Left renal cortex interstitium (tissue), 4 donors: Measurements from ENCODE around the gene DNAJA3. TPM values are rescaled to one million over a fixed set of nuclear protein-coding genes. Genes with fewer than 3 reads are reported as not detected.

Experiments used
- DNase-seq, 4 donors: peaks; one replicate each; pipeline ENCODE4 v3.0.0-alpha.2; 2013; ENCODE audit warnings: low read depth in 4 of 4, low spot score in 2 of 4, missing footprints in 1 of 4
- polyA plus RNA-seq, 4 donors: library from polyadenylated mRNA; unstranded; fragments of 120-200 nt; gene quantifications; one replicate each; pipeline ENCODE4 v1.2.1, GENCODE V29; 2013; ENCODE audit not compliant: insufficient read length in 4 of 4

DNAJA3 gene
- polyA plus RNA-seq, 4 donors = 36.4 to 47.8 (median 40.1) TPM

DNA sequence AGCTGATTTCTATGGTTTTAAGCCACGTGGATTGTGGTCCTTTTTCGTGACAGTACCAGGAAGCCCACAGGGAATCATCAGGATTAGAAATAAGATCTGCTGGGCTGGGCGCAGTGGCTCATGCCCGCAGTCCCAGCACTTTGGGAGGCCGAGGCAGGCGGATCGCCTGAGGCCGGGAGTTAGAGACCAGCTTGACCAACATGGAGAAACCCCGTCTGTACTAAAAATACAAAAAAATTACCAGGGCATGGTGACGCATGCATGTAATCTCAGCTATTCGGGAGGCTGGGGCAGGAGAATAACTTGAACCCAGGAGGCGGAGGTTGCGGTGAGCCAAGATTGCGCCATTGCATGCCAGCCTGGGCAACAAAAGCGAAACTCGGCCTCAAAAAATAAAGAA lies 42.2 kb downstream of the DNAJA3 start:
- DNase-seq = no peak

DNA sequence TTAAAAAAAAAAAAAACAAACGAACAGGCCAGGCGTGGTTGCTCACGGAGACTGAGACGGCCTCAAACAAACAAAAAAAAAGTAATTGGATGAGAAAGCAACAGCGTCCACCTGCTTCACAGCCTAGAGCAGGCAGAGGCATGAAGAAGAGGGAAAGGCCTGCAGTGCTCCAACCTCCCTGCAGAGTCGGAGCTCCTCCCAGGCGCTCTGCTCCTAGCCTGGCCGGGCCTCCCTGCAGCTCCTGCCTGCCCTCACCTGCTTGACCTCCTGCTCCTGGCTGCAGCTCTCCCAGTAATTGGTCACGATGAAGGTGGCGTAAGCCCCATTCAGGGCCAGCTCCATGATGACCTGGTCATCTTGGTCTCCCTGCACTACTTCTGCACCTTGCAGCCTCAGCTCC lies 43.3 kb downstream of the DNAJA3 start:
- DNase-seq = no peak

DNA sequence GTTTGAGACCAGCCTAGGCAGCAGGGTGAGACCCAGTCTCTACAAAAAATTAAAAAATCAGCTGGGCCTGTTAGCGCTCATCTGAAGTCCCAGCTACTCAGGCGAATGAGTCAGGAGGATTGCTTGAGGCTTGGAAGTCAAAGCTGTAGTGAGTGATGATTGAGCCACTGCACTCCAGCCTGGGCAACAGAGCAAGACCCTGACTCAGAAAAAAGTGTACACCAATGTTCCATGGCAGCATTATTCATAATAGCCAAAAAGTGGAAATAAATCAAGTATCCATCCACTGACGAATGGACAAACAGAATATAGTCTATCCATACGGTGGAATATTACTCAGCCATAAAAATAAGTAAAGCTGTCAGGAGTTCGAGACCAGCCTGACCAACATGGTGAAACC lies 46.2 kb downstream of the DNAJA3 start:
- DNase-seq = no peak

DNA sequence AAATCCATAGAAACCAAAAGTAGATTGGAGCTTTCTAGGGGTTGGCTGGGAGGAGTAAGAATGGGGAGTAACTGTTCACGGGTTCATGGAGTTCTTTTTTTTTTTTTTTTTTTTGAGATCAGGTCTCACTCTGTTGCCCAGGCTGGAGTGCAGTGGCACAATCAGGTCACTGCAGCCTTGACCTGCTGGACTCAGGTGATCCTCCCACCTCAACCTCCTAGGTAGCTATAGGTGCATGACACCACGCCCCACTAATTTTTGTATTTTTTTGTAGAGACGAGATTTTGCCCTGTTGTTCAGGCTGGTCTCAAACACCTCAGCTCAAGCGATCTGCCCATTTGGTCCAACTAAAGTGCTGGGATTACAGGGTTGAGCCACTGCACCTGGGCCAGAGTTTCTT lies 47.2 kb downstream of the DNAJA3 start:
- no peak for DNase-seq

DNA sequence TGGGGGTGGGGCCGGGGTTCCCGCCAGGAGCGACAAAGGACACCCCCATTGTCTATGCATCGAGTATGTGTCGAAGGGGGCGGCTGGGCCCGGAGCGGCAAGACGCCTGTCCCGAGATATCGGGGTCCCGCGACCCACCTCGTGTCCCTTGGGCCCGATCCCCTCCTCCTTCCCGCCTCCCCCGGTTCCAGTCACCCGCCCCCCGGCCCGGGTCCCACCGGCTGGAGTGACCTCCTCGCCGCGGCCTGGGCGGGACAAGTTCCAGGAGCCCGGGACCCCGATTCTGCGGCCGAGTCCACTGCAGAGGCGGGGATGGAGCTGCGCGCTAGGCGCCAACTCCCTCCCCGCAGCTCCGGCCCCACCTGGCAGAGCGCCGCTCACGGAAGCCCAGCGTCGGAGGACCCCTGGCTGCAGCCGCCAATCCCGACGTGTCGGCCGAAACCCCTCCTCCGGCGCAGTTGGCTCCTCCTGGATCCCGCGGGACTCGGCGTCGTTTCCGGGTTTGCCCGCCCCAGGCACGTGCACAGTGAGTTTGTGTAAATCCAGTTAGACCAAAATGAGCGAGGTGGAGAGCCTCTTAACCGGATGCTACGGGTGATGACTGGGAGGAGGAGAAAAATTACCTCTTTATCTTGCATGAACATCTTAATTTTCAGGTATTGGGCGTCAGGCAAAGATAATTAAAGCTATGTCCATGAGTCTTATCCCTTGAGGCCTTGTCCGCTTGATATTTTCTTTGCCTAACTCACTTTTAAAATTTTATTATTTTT lies 48.7 kb downstream of the DNAJA3 start, which contains the start of gene NMRAL1:
NMRAL1 (minus strand) TSS at position 434 of the 770 bp plus-strand sequence. CDS start 493 bp downstream, outside the sequence.
- DNase-seq = peak in 3 of 4 donors; percentile 74 to 84 (median 83)

DNA sequence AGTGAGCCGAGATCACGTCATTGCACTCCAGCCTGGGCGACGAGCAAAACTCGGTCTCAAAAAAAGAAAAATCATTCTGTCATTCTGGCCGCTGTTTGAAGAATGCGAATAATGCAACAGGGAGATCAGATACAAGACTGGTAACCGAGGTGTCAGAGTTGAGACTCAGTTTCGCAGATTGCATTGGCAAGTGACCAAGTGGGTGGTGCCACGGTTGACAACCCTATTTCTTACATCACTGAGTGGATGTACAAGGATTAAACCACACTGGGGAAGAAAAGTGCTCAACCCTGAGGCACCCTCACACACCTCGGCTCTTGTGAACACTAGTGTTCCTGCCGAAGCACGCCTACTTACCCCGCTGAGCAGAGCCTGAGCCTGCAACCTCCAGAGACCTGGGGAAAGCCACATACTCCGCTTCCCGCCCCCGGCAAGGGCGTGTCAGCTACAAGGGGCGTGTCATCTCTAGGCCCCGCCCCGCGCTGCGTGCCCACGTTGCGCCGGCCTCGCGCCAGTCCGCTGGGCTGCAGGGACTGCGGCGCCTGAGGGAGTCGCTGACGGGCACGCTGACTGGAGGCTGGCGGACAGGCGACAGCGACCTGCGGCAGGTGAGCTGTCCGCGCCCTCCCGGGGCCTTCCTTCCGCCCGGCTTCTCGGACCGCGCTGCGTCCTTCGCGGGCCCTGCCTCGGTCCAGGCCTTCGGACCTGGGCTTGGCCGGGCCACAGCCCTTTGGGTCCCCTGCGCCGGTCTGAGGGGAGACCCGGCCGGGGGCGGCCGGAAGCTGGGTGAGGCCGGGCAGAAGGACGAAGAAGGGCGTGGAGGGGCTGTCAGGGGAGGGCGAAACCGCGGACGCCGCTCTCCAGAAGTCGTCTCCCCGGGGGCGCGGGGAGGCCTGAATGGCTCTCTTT lies 50.5 kb downstream of the DNAJA3 start, which contains the start of gene HMOX2:
HMOX2 (plus strand) TSS at position 519 of the 909 bp plus-strand sequence. CDS start 29,127 bp downstream, outside the sequence.
- peak in 3 of 4 donors; percentile 79 to 80 (median 79) for DNase-seq

DNA sequence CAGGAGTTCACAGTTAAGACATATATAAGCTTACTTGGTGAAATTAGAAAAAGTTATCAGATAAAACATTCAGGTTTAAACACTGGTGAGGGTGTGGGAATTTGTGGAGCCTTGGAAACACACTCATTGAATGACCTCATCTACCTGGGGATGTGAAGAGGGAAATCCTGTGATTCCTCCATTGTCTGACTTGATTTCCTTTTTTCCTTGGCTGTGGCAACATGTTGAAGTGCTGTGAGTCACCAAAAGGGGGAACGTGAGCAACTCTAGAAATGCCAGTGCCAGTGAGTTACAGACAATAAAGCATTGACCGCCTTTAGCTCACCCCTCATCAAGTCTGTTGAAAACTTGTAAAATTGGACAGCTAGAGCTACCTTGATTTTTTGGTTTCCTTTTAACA lies 52.3 kb downstream of the DNAJA3 start:
- no peak for DNase-seq

DNA sequence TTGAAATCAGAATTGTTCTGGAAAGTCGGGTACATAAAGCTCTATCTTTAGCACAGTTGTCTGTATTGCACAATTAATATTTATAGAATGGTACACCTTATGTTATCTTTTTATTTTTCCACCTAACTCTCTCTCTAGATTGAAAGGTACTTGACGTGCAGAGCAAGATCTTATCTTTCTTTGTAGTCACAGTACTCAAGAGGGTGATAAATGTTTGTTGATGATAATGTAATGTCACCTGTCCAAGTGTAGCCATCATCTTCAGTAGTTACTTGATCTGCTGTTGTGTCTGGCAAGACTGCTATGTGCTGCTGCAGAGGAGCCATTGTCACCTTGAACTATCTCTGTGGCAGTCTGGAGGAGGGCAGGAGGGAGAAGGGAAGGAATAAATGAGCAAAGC lies 55.9 kb downstream of the DNAJA3 start:
- no peak for DNase-seq

DNA sequence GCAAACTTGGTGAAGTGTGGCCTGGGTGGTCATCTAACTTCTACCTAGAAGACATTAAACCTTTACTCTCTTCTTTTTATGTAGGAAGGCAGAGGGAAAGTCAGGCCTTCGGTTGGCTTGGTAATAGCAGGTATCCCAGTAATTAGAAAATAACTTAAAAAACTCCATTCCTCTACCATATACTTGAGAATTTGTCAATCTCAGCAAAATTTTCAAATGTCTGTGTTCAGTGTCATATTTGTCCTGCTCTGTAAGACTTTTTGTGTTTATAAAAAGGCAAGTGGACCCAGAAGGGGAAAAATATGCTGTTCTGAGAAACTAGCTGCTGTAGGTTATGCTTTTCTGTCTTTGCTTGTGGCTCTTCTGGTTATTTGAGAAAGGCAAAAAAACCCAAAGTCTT lies 56.3 kb downstream of the DNAJA3 start:
- DNase-seq = no peak

DNA sequence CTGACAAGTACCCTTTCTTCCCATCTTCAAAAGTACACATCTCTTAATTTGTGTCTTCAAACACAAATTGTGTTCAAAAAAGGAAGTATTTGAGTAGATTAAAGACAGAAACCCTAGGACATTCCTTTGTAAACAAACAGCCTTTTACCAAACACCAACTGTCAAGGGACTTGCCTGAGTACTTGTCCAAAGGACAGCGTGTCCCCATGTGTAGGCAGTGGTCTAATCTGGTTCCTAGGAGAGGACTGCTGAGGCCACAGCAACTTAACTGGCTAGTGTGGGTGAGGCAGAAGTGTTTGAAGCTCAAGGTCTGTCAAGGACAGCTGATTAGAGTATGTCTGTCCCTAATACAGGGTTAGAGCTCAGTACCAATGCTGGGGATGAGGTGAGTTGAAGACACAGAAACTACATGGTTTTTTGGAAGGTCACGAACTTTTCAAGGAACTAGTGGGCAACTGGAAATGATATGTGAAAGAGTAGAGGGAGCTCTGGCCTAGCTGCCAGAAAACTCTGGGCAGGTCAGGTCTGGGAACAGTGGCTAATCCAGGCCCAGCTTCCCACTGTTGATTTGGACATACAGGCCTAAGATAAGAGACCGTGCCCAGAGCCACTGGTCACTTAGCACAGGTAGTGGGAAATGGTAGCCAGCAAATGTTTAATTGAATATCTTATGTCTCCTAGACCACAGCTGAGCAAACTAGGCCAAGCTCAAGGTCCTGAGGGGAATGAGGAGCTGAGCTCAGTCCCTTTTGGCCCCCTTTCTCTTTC lies 60.6 kb downstream of the DNAJA3 start:
- DNase-seq = no peak

DNA sequence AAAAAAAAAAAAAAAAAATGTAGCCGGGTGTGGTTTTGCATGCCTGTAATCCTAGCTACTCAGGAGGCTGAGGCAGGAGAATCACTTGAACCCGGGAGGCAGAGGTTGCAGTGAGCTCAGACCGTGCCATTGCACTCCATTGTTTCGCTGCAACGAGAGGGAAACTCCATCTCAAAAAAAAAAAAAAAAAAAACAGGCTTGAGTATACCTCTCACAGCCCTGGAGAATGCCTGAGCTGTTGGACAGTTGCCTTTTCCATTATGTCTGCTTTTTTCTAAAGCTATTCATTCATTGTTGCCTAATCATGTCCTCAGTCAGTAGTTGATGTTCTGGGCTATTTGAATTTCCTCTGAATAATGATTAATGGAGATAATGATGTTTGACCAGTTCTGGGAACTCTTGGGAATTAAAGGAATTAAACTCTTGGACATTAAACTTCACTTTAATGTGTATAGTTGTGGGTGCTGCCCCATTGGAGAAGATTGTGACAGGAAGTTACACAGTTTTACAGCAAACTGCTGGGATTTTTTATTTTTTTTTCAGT lies 62.4 kb downstream of the DNAJA3 start:
- no peak for DNase-seq

DNA sequence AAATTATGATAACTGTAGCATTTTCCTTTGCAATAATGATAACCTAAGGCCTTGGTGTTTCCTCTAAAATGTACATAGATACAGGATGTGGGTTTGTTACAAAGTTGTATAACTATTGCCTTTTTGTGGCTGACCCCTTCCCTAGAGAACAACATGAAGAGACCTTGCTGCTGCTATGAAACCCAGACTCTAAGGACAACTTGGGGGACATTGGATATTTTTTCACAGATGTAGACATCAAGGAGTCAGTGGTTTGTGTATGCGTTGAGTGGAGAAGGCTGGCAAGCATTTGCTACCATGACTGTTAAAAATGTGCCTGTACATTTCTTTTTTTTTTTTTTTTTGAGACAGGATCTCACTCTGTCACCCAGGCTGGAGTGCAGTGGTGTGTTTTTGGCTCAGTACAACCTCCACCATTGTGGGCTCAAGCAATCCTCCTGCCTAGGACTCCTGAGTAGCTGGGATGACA lies 62.9 kb downstream of the DNAJA3 start:
- no peak for DNase-seq

DNA sequence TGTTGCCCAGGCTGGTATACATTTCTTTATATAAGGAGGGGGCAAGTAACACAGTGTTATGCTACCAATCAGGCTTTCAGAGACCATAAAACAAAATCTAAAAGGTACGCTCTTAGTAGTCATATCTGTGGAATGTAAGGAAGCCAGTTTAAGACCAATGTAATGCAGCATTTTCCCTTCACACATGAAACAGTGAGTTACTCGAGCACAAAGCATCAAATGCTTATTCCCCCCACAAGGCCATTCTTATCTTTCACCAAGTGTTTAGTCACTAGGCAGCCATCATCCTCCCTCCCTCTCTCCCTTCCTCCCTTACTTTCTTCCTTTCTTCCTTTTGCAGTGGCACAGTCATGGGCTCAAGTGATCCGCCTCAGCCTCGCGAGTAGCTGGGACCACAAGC lies 63.4 kb downstream of the DNAJA3 start:
- DNase-seq = no peak

DNA sequence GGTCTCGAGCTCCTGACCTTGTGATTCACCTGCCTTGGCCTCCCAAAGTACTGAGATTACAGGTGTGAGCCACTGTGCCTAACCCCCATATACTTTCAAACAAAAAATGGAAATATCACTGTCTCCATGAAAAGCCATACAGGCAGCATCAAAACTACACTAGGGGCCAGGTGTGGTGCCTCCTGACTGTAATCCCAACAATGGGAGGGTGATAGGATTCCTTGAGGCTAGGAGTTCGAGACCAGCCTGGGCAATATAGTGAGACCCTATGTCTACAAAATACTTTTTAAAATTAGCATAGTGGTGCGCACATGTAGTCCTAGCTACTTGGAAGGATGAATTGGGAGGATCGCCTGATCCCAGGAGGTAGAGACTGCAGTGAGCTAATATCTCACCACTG lies 66.2 kb downstream of the DNAJA3 start:
- DNase-seq = no peak

DNA sequence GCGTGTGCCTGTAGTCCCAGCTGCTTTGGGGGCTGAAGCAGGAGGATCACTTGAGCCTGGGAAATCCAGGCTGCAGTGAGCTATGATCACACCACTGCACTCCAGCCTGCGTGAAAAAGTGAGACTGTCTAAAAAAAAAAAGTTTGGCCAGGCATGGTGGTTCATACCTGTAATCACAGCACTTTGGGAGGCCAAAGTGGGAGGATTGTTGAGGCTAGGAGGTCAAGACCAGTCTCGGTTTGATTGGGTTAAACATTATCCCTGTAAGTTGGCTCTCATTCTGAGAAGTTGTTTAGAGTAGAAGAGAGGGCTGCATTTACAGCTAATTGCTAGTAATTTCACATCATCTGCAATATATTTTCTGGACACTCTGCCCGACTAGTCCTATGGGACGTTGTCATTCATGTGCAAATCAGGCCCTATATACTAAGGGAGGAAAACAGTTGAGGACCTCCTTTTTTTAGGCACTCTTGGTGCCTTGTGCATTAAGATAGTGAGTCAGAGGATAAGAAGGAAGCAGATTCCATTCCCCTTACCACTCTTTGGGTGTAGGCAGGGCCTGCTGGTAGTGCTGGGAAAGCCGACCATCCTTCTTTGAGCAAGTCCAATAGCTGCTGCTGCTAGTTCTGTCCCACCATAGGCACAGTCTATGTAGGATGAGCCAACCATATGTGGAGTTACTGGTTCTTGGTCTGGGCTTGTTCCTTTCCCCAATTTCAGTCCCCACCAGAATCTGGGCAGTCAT lies 69.2 kb downstream of the DNAJA3 start:
- DNase-seq = no peak

DNA sequence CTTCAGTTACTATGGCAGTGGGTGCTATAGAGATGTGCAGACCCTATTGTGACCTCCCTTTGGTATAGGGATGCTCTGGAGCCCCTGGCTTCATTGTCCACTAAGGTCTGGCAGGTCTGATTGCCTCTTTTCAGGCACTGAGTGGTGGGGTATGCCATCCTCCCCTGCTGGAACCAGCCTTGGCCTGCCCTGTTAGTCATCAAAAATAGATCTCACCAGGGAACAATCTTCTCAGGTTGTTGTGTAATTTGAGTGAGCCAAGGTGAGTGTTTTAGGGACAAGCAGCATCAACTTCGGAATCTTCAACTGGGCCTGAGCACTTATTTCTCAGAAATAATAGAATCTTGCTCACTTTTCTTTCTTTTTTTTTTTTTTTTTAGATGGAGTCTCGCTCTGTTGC lies 70.1 kb downstream of the DNAJA3 start:
- DNase-seq = no peak

DNA sequence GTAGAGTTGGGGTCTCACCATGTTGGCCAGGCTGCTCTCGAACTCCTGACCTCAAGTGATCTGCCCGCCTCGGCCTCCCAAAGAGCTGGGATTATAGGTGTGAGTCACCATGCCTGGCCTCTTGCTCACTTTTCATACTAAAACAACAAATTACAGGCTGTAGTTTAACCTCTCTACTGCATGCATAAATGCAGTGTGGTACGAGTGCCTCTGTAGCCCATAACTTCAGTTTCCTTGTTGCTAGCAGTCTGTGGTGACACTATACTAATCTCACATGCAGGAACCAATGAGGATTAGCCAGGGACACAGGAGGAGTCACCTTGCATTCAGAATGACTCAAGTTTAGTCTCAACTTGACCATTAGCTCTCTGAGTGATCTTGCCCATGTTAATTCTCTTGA lies 70.6 kb downstream of the DNAJA3 start:
- no peak for DNase-seq

DNA sequence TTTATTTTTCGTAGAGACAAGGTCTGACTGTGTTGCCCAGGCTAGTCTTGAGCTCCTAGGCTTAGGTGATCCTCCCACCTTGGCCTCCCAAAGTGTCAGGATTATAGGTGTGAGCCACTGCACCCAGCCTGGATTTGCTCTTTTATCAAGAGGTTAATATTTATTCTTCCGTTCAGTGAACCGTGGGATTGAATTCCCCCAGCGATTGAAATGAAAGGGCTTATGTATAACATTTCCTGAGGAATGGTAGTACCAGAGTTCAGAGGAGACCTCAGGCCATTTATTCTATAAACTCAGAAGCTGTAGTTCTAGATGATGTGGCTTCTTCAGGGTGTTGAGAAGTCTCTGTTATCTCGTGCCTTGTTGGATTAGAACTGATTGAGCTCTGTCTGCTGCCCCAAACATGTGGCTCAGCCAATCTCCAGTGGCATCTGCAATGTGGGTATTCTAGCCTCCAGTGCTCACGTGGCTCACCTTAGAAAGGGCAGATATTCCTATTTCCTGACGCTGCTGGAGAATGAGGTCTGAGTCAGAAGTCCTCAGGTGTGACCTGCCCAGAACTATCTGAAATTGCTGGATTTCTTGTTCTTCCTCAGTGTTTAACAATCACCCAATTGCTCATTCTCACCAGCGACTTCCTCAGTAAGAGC lies 73.0 kb downstream of the DNAJA3 start:
- no peak for DNase-seq

DNA sequence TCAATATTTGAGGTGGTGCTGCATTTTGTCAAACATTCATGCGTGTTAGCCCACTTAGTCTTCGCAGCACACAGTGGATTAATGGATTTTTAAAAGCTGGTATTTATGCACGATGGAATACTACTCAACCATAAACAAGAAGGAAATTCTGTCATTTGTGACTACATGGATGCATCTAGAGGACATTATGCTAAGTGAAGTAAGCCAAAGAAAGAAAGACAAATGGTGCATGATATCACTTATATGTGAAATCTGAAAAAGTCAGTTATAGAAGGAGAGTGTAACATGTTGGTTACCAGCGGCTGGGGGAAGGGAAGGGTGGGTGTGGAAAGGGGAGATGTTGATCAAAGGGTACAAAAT lies 73.5 kb downstream of the DNAJA3 start:
- DNase-seq = no peak
